Measurements from ENCODE around the gene GALNT14.

The GALNT14 gene

DNA sequence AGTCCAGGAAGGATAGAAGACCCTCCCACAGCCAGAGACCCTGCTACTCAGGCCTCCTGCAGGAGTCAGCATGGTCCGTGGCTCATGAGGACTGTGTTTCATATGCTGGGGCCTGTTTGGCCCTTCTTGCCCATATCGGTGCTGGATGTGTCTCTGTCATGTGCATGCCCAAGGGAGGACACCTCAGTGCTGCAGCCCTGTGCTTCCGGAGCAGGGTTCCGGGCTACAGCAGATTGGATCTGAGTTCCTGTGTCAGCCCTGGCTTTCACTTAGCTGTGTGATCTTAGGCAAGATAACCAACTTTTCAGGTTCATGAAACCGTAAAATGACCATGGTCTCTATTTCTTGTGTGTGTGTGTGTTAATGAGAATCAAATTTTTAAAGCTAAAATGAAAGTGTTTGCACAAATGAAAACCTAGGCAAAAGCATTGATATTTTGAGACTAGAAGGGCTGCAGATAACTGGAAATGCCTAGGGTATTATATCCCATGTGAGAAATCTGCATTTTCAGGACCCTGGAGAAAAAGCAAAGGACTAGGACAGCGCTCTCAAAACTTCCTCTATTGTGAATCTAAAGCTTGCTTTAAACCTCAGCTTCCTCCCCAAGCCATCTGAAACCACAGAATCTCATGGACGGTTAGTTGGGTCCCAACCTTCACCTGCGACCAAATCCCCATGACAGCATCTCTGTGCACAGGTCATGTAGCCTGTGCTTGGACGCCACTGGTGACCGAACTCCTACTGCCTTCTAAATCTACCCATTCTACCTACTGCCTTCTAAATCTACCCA lies 272.2 kb downstream of the GALNT14 start:
- Mint-ChIP-seq H3K4me1 (ENCODE audit: low read depth) (peaks cover 4% of the 10 kb centered on the region), H3K36me3 (no peaks in the 10 kb centered on the region), H3K27me3 (peaks cover 10% of the 10 kb centered on the region), H3K4me3 (no peak overlapping the region), H3K27ac (no peak overlapping the region), H3K9me3 (ENCODE audit: low read depth) (no peaks in the 10 kb centered on the region)

DNA sequence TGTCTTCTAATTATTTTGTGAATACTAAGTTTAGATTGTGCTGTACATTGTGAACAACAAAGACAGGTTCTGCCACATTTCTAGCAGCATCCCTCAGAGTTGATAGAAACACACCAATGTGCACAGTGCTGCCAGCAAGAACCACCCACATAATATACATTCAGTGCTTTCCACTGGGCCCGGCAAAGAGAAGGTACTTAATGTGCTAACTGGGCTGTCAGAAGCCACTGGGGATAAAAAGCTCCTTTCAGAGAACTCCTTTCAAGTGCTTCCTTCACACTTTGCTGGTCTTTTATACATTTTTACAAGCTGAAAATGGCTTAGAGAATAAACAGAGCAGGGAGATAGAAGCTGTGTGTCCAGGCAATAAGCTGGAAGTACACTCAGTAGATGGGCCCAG lies 273.0 kb downstream of the GALNT14 start:
- Mint-ChIP-seq H3K4me3 (no peak overlapping the region), H3K27me3 (peaks cover 10% of the 10 kb centered on the region), H3K4me1 (ENCODE audit: low read depth) (peaks cover 4% of the 10 kb centered on the region), H3K9me3 (ENCODE audit: low read depth) (no peaks in the 10 kb centered on the region), H3K27ac (no peak overlapping the region), H3K36me3 (no peaks in the 10 kb centered on the region)

DNA sequence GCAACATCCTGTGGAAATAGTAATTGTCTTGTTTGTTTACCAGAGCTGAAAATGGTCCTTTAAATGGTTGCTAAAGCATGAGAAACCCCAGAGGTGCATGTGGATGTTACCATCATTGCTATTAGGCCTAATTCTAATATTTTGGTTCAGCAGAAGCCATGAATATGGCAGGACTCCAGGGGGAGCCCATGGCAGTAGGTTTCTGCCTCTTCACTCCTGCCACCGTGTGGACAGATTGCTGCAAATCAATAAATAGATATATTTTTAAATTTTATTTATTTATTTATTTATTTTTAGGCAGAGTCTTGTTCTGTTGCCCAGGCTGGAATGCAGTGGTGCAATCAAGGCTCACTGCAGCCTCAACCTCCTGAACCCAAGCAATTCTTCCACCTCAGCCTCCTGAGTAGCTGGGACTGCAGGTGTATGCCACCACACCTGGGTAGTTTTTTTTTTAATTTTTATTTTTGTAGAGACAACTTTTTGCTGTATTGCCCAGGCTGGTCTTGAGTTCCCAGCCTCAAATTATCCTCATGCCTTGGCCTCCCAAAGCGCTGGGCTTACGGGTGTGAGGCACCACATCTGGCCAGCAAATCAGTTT lies 276.1 kb downstream of the GALNT14 start:
- no peak overlapping the region for H3K27ac Mint-ChIP-seq
- no peak overlapping the region for H3K4me3 Mint-ChIP-seq
- H3K9me3 Mint-ChIP-seq (ENCODE audit: low read depth): no peaks in the 10 kb centered on the region
- H3K36me3 Mint-ChIP-seq: no peaks in the 10 kb centered on the region
- peaks cover 6% of the 10 kb centered on the region for H3K27me3 Mint-ChIP-seq
- H3K4me1 Mint-ChIP-seq (ENCODE audit: low read depth): peaks cover 4% of the 10 kb centered on the region

DNA sequence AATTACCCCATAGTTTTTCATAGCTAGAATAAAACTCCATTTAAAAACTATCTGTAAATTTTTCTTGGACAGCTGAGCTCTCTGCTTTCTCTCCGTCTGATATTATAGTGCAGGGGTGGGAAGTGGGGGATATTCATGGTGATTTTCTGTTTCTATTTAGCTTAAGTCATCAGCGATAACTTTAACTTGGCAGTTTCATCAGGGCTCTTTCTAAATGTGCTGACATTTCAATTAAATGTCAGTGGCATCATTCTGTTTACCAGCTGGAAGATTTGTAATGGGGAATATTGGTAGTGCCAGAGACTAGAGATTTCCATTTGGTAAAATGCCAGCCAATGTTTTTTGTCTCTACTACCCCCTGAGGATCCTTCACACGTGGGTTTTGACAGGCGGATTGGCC lies 277.5 kb downstream of the GALNT14 start:
- Mint-ChIP-seq H3K4me1 (ENCODE audit: low read depth) (no peaks in the 10 kb centered on the region), H3K27ac (no peak overlapping the region), H3K27me3 (no peaks in the 10 kb centered on the region), H3K9me3 (ENCODE audit: low read depth) (no peaks in the 10 kb centered on the region), H3K36me3 (no peaks in the 10 kb centered on the region), H3K4me3 (no peak overlapping the region)
